Lower leg skin (tissue), 3 donors: ENCODE measurements around the gene EHD4.

Experiments
- POLR2A ChIP-seq, 2 donors: fragments of 450-650 bp; IDR thresholded peaks; one replicate each; pipeline ENCODE4 v1.6.1; 2016 to 2017; ENCODE audit warnings: antibody characterized with exemption in 2 of 2, mild to moderate bottlenecking in 1 of 2, moderate library complexity in 1 of 2
- TF ChIP-seq, protein P1 (sequence below), 3 donors: fragments of 450-650 bp; IDR thresholded peaks; one replicate each; pipeline ENCODE4 v1.5.1; 2016; ENCODE audit warnings: antibody characterized with exemption in 3 of 3, mild to moderate bottlenecking in 3 of 3, moderate library complexity in 2 of 3

DNA sequence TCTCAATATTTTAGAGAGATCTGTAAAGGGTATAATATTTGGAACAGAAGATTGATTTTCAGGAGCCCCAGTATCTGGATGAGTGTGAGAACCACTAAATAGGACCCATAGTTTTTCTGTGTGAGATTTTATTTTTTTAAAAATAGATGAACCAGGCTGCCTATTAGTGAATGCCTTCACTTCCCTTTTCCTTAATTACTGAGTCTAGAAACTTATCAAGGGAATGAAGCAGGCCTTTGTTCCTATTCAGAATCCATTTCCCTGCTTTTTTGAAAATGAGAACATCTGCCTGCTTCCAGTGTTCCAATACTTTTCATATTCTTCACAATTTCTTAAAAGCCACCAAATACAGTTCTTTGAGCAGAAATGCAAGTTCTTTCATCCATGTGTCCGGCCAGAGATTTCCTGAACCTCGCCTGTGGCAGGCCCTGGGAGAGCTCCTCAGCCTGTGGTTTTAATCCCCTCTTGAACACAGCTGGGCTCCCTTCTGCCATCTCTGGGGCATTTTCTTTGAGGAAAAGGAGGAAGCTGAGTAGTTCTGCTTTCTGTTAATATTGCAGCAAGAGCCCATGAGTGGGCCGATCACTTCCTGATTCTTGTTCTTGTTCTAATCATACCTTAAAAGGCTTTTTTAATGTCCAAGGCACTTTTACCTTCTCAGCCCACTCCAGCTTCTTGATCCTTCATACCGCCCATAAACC lies 4.7 kb downstream of the EHD4 start:
- TF ChIP-seq, protein P1, sequence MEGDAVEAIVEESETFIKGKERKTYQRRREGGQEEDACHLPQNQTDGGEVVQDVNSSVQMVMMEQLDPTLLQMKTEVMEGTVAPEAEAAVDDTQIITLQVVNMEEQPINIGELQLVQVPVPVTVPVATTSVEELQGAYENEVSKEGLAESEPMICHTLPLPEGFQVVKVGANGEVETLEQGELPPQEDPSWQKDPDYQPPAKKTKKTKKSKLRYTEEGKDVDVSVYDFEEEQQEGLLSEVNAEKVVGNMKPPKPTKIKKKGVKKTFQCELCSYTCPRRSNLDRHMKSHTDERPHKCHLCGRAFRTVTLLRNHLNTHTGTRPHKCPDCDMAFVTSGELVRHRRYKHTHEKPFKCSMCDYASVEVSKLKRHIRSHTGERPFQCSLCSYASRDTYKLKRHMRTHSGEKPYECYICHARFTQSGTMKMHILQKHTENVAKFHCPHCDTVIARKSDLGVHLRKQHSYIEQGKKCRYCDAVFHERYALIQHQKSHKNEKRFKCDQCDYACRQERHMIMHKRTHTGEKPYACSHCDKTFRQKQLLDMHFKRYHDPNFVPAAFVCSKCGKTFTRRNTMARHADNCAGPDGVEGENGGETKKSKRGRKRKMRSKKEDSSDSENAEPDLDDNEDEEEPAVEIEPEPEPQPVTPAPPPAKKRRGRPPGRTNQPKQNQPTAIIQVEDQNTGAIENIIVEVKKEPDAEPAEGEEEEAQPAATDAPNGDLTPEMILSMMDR (IDR thresholded peaks at IDR 0.05): no peak
- no peak for TF ChIP-seq POLR2A (IDR thresholded peaks at IDR 0.05)
